PC-9 (cell line): ENCODE measurements around the gene PCDHGA5. TPM values are rescaled to one million over a fixed set of nuclear protein-coding genes. Genes with fewer than 3 reads are reported as not detected.
"Not testable (repeated sequence)": the region's sequence is repeated elsewhere in the genome, so short reads cannot be mapped to it uniquely, and the experiment has no call there.

ENCODE experiments used
- BruUV-seq: library from RNA; stranded (reverse); fragments of 400-500 nt; replicated peaks from 2 replicates; lab custom pipeline; 2021; lab: Mats Ljungman, UMichigan
- CTCF ChIA-PET: fragments of 300-600 bp; sonication (Branson Sonifier 250); formaldehyde crosslinking; loops from one replicate; lab custom pipeline; 2022; ENCODE audit warnings: antibody characterized with exemption; lab: Charles Lee
- POLR2A ChIA-PET: fragments of 300-600 bp; sonication (Branson Sonifier 250); formaldehyde crosslinking; loops from one replicate; lab custom pipeline; 2022; ENCODE audit warnings: antibody characterized with exemption; ENCODE audit not compliant: unreplicated experiment; lab: Charles Lee
- DNase-seq, 2 experiments: peaks; one replicate each; pipeline versions ENCODE4 v3.0.0 to v3.0.0-alpha.2; 2015 to 2022; ENCODE audit warnings: mixed read lengths in 1 of 2
- H2AFZ ChIP-seq: fragments of 200-600 bp; sonication (generic); 2 replicates; pipeline ENCODE4 v1.8.1; 2017; ENCODE audit warnings: antibody characterized with exemption
- H3F3A ChIP-seq: fragments of 200-600 bp; sonication (generic); 2 replicates; pipeline ENCODE4 v1.8.1; 2017; ENCODE audit warnings: antibody characterized with exemption, mild to moderate bottlenecking, low read depth; ENCODE audit not compliant: insufficient read depth
- H3K27ac ChIP-seq: fragments of 200-600 bp; sonication (generic); 2 replicates; pipeline ENCODE4 v1.6.1; 2016; ENCODE audit warnings: mixed run types
- H3K27me3 ChIP-seq: fragments of 200-600 bp; sonication (generic); 2 replicates; pipeline ENCODE4 v1.6.1; 2016; ENCODE audit warnings: low read depth, mixed run types; ENCODE audit not compliant: insufficient read depth
- H3K36me3 ChIP-seq: fragments of 200-600 bp; sonication (generic); 2 replicates; pipeline ENCODE4 v1.6.1; 2016; ENCODE audit warnings: low read depth, mixed run types
- H3K4me1 ChIP-seq: fragments of 200-600 bp; sonication (generic); replicated peaks from 2 replicates; pipeline ENCODE4 v1.6.1; 2016; ENCODE audit warnings: mixed run types; ENCODE audit not compliant: insufficient read depth
- H3K4me2 ChIP-seq: fragments of 200-600 bp; sonication (generic); 2 replicates; pipeline ENCODE4 v1.6.1; 2017; ENCODE audit warnings: mixed run types
- H3K4me3 ChIP-seq: fragments of 200-600 bp; sonication (generic); 2 replicates; pipeline ENCODE4 v1.6.1; 2016; ENCODE audit warnings: mixed run types
- H3K79me2 ChIP-seq: fragments of 200-600 bp; sonication (generic); 2 replicates; pipeline ENCODE4 v1.6.1; 2017; ENCODE audit warnings: low read depth, mixed run types
- H3K9me2 ChIP-seq: fragments of 200-600 bp; sonication (generic); 2 replicates; pipeline ENCODE4 v1.8.1; 2017; ENCODE audit warnings: mild to moderate bottlenecking; ENCODE audit not compliant: insufficient read depth
- H3K9me3 ChIP-seq: fragments of 200-600 bp; sonication (generic); 2 replicates; pipeline ENCODE4 v1.8.1; 2016; ENCODE audit warnings: low read depth; ENCODE audit not compliant: insufficient read depth
- H4K20me1 ChIP-seq: fragments of 200-600 bp; sonication (generic); 2 replicates; pipeline ENCODE4 v1.8.1; 2017; ENCODE audit not compliant: insufficient read depth
- EZH2 ChIP-seq: fragments of 200-600 bp; sonication (generic); IDR thresholded peaks from 2 replicates; pipeline ENCODE4 v1.8.0; 2017; ENCODE audit warnings: antibody characterized with exemption, low read depth
- intact Hi-C: fragments of 100-400 bp; cut with micrococcal nuclease; formaldehyde crosslinking; loops from one replicate; pipeline ENCODE4 v1.10.0; 2022; ENCODE audit not compliant: unreplicated experiment
- total RNA-seq: library from RNA; stranded (reverse); gene quantifications from 2 replicates; pipeline ENCODE4 v1.2.3, GENCODE V29; 2021
- TF ChIP-seq, protein P1 (sequence below): fragments of 200-600 bp; sonication (generic); conservative IDR thresholded peaks from 2 replicates; pipeline ENCODE4 v1.6.1; 2017; ENCODE audit warnings: mixed run types, antibody characterized with exemption, mild to moderate bottlenecking, moderate library complexity

Gene PCDHGA5
- total RNA-seq, 1 experiment from 2014 or later = 0.13 TPM

DNA sequence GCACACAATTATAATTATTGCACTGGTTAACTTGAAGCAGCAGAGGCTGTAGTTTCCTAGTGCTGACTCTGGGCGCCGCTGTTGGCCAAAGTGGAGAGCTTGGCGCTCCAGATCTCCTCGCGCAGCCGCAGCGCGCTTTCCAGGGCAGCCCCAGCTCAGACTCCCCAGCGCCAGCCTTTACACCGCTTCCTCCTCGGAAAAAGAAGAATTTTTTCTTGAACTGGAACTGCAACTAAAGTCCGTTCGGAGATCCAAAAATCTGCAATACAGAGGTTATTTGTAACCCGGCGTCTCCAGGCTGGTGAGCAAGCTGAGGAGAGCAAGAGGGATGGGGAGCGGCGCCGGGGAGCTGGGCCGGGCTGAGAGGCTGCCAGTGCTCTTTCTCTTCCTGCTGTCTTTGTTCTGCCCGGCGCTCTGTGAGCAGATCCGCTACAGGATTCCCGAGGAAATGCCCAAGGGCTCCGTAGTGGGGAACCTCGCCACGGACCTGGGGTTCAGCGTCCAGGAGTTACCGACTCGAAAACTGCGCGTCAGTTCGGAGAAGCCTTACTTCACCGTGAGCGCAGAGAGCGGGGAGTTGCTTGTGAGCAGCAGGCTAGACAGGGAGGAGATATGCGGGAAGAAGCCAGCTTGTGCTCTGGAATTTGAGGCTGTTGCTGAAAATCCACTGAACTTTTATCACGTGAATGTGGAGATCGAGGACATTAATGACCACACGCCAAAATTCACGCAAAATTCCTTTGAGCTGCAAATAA, 23.8 kb downstream of the PCDHGA5 start, which contains the start of gene PCDHGB4:
Gene PCDHGB4 (plus strand): TSS at position 142 of the 755 bp plus-strand sequence. CDS start 187 bp downstream, at position 329.
- DNase-seq, POLR2A ChIA-PET: not testable (repeated sequence)

DNA sequence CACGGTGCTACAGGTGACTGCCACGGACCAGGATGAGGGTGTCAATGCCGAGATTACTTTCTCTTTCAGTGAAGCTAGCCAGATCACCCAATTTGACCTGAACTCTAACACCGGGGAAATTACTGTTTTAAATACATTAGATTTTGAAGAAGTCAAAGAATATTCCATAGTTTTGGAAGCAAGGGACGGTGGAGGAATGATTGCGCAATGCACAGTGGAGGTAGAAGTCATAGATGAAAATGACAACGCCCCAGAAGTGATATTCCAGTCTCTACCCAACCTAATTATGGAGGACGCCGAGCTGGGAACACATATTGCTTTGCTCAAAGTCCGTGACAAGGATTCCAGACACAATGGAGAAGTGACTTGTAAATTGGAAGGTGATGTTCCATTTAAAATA, 24.7 kb downstream of the PCDHGA5 start:
- CTCF ChIA-PET = interaction anchor here (0.6 kb wide), 1 partner anchor 50 kb away, joined by 3 read pairs; no protein-coding TSS in a partner anchor
- Histone ChIP-seq H3F3A (no peaks in the 10 kb centered on the region), H3K27me3 (peaks cover 27% of the 10 kb centered on the region), H3K4me2 (peak overlapping the region; percentile 31; the same call in 1 of the 2 replicates), H2AFZ (no peak overlapping the region), H3K9me3 (no peaks in the 10 kb centered on the region), H3K4me1 (no peaks in the 10 kb centered on the region), H3K4me3 (no peak overlapping the region), H3K27ac (no peak overlapping the region), H4K20me1 (no peaks in the 10 kb centered on the region), H3K9me2 (no peaks in the 10 kb centered on the region), H3K79me2 (no peaks in the 10 kb centered on the region), H3K36me3 (no peaks in the 10 kb centered on the region)
- POLR2A ChIA-PET = no interaction called here
- intact Hi-C loops = no loop called here
- no peak for TF ChIP-seq EZH2
- TF ChIP-seq, protein P1, sequence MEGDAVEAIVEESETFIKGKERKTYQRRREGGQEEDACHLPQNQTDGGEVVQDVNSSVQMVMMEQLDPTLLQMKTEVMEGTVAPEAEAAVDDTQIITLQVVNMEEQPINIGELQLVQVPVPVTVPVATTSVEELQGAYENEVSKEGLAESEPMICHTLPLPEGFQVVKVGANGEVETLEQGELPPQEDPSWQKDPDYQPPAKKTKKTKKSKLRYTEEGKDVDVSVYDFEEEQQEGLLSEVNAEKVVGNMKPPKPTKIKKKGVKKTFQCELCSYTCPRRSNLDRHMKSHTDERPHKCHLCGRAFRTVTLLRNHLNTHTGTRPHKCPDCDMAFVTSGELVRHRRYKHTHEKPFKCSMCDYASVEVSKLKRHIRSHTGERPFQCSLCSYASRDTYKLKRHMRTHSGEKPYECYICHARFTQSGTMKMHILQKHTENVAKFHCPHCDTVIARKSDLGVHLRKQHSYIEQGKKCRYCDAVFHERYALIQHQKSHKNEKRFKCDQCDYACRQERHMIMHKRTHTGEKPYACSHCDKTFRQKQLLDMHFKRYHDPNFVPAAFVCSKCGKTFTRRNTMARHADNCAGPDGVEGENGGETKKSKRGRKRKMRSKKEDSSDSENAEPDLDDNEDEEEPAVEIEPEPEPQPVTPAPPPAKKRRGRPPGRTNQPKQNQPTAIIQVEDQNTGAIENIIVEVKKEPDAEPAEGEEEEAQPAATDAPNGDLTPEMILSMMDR = no peak
- BruUV-seq = no TSS peak
- DNase-seq = no peak

More for the DNA sequence above, 23.8 kb downstream of the PCDHGA5 start, which contains the start of gene PCDHGB4:
- H3K4me3 ChIP-seq, H3K27ac ChIP-seq, H3F3A ChIP-seq, BruUV-seq, H3K9me2 ChIP-seq, H3K9me3 ChIP-seq, H3K4me1 ChIP-seq, H3K79me2 ChIP-seq, H2AFZ ChIP-seq, H4K20me1 ChIP-seq, intact Hi-C loops, CTCF ChIA-PET, H3K36me3 ChIP-seq: not testable (repeated sequence)
- TF ChIP-seq, protein P1 = peak; percentile 40; the same call in 1 of the 2 replicates
- Histone ChIP-seq H3K4me2 (peak within 1 kb of the TSS; percentile 31; the same call in 1 of the 2 replicates), H3K27me3 (peaks cover 36% of the 10 kb centered on the region)

DNA sequence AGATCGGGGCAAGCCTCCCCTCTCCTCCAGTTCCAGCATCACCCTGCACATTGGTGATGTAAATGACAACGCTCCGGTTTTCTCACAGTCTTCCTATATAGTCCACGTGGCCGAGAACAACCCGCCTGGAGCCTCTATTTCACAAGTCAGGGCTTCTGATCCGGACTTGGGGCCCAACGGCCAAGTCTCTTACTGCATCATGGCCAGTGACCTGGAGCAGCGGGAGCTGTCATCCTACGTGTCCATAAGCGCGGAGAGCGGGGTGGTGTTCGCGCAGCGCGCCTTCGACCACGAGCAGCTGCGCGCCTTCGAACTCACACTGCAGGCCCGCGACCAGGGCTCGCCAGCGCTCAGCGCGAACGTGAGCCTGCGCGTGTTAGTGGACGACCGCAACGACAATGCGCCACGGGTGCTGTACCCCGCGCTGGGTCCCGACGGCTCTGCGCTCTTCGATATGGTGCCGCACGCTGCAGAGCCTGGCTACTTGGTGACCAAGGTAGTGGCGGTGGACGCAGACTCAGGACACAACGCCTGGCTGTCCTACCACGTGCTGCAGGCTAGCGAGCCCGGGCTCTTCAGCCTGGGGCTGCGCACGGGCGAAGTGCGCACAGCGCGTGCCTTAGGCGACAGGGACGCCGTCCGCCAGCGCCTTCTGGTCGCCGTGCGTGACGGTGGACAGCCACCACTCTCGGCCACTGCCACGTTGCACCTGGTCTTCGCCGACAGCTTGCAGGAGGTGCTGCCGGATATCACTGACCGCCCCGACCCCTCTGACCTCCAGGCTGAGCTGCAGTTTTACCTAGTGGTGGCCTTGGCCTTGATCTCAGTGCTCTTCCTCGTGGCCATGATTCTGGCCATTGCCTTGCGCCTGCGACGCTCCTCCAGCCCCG, 25.4 kb downstream of the PCDHGA5 start:
- H3F3A ChIP-seq = no peaks in the 10 kb centered on the region
- no TSS peak for BruUV-seq
- TF ChIP-seq EZH2 = no peak
- TF ChIP-seq, protein P1 = no peak

More for the DNA sequence above, 25.4 kb downstream of the PCDHGA5 start:
- Histone ChIP-seq H3K9me2 (no peaks in the 10 kb centered on the region), H3K79me2 (no peaks in the 10 kb centered on the region), H3K4me3 (no peak overlapping the region), H3K27ac (no peak overlapping the region), H4K20me1 (no peaks in the 10 kb centered on the region), H3K4me1 (no peaks in the 10 kb centered on the region), H3K9me3 (no peaks in the 10 kb centered on the region), H3K27me3 (peaks cover 19% of the 10 kb centered on the region), H3K36me3 (no peaks in the 10 kb centered on the region), H2AFZ (no peak overlapping the region), H3K4me2 (no peak overlapping the region)
- POLR2A ChIA-PET = no interaction called here
- CTCF ChIA-PET = interaction anchor here (0.6 kb wide), 1 partner anchor 50 kb away, joined by 3 read pairs; no protein-coding TSS in a partner anchor
- DNase-seq = no peak
- intact Hi-C loops = no loop called here
